Heart left ventricle (tissue), 13 donors: ENCODE results near the gene EPN2.

ENCODE experiments used
- CTCF ChIP-seq, 12 donors: fragments of 200-600 bp; sonication (generic) in 4 of 12; IDR thresholded peaks; one replicate each; pipeline versions ENCODE4 v1.5.0 to v1.8.0; 2018 to 2022; ENCODE audit warnings: antibody characterized with exemption in 12 of 12, mild to moderate bottlenecking in 5 of 12
- POLR2A ChIP-seq, 2 donors: fragments of 450-650 bp; IDR thresholded peaks; one replicate each; pipeline ENCODE4 v1.6.1; 2017; ENCODE audit warnings: antibody characterized with exemption in 2 of 2, mild to moderate bottlenecking in 2 of 2, moderate library complexity in 2 of 2
- donor health status: ischemic (EF 13 %, LVEDD 7.1; RV severe dilation, severe dysfunction).
- donor health status: DM: no; HTN: yes; CAD: no.
- donor health status: DM: no; HTN: no; CAD: no.
- donor health status: ischemic (EF 25% LVEDD 6.9; RV normal size, moderate dysfunction).
- donor health status: ischemic (EF 25% LVEDD 5.7; RV mildly dilated, moderate dysfunction).
- donor health status: ischemic (EF 35%, LVEDD 5.7; RV mildly dilated, moderate dysfunction).
- donor health status: nonischemic (EF 11% LVEDD 7.7; RV severe dilation, severe dysfunction).
- donor health status: DM: yes; HTN: yes; CAD: no.
- donor health status: PGD.
- donor health status: ischemic (EF 29% LVEDD 5.4; RV normal size, mild dysfunction).
- donor health status: nonischemic (EF 23%, LVEDD 6.1; RV moderate dilation, normal function).

GRCh38 chr17:19363460-19364035 lies 126.4 kb downstream of the EPN2 start:
- no peak for TF ChIP-seq POLR2A (IDR thresholded peaks at IDR 0.05)
- no peak for TF ChIP-seq CTCF (IDR thresholded peaks at IDR 0.05)
